Glutamatergic neuron (in vitro differentiated cells): Measurements from ENCODE around the gene CKS1B. TPM values are rescaled to one million over a fixed set of nuclear protein-coding genes. Genes with fewer than 3 reads are reported as not detected.
A peak's percentile ranks its signal among the peaks of the same experiment; 100 is the strongest.

Experiments used
- DNase-seq: peaks from one replicate; pipeline ENCODE4 v3.0.0; 2022
- H3K27ac Mint-ChIP-seq: one replicate; pipeline ENCODE4 v1.8.0; 2020; ENCODE audit warnings: mild to moderate bottlenecking, mixed read lengths, inconsistent platforms; ENCODE audit not compliant: unreplicated experiment
- H3K27me3 Mint-ChIP-seq: one replicate; pipeline ENCODE4 v1.8.0; 2020; ENCODE audit warnings: mild to moderate bottlenecking, moderate library complexity, mixed read lengths, inconsistent platforms; ENCODE audit not compliant: unreplicated experiment
- H3K36me3 Mint-ChIP-seq: one replicate; pipeline ENCODE4 v1.8.0; 2020; ENCODE audit warnings: mild to moderate bottlenecking, mixed read lengths, inconsistent platforms; ENCODE audit not compliant: unreplicated experiment
- H3K4me1 Mint-ChIP-seq: one replicate; pipeline ENCODE4 v1.8.0; 2020; ENCODE audit warnings: mild to moderate bottlenecking, low read depth, mixed read lengths, inconsistent platforms; ENCODE audit not compliant: unreplicated experiment
- H3K4me3 Mint-ChIP-seq: one replicate; pipeline ENCODE4 v1.8.0; 2020; ENCODE audit warnings: mild to moderate bottlenecking, mixed read lengths, inconsistent platforms; ENCODE audit not compliant: unreplicated experiment
- H3K9me3 Mint-ChIP-seq: one replicate; pipeline ENCODE4 v1.8.0; 2020; ENCODE audit warnings: mild to moderate bottlenecking, moderate library complexity, mixed read lengths, inconsistent platforms; ENCODE audit not compliant: unreplicated experiment
- total RNA-seq: library from RNA; stranded (reverse); fragmentation: NEBNext Ultra II Directional; extraction: Animal tissue kit (Norgen Biotek cat#: 25700); gene quantifications from one replicate; pipeline ENCODE4 v1.2.1, GENCODE V29; 2021; ENCODE audit not compliant: unreplicated experiment
- TF ChIP-seq, protein P1 (sequence below): fragments of 200-600 bp; sonication (generic); IDR thresholded peaks from one replicate; pipeline ENCODE4 v1.5.0; 2021; ENCODE audit not compliant: partially characterized antibody, unreplicated experiment

Gene CKS1B
- total RNA-seq, 1 donor from 2014 or later, result 22.8 TPM

DNA sequence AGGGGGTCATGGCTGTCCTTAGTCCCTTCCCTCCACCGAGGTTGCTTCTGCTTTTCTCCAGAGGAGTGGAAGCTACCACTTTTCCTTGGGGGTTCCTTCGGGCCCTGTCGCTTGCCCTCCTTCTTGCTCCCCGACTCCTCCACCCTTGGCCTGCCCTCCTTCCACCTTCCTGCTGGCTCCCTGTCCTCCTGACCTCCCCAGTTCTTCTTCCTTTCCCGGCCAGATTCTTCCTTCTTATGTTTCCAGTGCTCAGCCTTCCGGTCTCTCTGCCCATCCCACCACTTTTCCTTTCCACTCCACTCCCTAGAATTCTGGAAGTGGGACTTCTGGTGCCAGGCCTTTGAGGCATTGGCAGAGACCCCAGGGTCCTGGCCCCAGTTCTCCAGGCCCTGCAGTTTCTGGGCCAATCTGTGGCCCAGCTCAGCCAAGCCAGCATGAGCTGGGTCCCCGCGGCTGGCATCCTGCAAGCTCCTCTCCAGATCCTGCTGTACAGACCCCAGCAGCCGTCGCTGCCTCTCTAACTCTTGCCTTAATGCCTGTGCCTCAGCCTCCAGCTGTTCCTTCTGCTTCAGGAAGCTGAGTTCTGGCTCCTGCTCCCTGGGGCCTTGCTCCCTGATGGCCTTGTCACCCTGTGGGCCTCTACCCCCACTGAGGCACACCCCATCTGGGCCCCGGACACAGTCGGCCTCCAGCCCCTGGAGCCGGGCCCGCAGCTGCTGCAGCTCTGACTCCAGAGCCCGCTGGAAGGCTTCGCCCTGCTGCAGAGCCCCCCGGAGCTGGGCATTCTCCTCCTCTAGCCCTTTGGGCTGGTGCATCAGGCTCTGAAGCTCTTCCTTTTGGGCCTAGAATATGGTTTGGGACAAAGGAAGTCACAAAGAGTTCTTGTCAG is 28.3 kb upstream of the CKS1B start:
- Mint-ChIP-seq H3K27me3 (peaks cover 6% of the 10 kb centered on the region), H3K9me3 (peaks cover 1% of the 10 kb centered on the region), H3K4me1 (peaks cover 10% of the 10 kb centered on the region), H3K27ac (no peak overlapping the region), H3K36me3 (no peaks in the 10 kb centered on the region), H3K4me3 (no peak overlapping the region)
- TF ChIP-seq, protein P1, sequence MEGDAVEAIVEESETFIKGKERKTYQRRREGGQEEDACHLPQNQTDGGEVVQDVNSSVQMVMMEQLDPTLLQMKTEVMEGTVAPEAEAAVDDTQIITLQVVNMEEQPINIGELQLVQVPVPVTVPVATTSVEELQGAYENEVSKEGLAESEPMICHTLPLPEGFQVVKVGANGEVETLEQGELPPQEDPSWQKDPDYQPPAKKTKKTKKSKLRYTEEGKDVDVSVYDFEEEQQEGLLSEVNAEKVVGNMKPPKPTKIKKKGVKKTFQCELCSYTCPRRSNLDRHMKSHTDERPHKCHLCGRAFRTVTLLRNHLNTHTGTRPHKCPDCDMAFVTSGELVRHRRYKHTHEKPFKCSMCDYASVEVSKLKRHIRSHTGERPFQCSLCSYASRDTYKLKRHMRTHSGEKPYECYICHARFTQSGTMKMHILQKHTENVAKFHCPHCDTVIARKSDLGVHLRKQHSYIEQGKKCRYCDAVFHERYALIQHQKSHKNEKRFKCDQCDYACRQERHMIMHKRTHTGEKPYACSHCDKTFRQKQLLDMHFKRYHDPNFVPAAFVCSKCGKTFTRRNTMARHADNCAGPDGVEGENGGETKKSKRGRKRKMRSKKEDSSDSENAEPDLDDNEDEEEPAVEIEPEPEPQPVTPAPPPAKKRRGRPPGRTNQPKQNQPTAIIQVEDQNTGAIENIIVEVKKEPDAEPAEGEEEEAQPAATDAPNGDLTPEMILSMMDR, result no peak
- DNase-seq, result no peak

DNA sequence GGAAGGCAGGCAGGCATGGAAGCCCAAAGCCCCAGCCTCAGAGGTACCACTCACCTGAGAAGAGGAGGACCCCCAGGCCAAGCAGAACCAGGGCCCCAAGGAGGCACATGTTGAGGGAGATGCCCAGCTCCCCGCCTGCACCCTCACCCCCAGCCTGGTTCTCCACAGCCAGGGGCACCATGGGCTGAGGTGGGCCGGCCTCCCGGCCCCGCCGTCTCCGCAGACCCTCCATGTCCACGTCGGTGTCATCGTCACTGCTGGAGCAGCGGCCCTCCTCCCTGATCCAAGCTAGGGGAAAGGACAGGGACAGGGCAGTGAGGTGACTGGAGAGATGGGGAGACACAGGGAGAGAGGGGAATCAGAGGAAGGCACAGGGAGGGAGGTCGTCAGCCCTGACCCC is 26.4 kb upstream of the CKS1B start:
- TF ChIP-seq, protein P1, result no peak
- Mint-ChIP-seq H3K27ac (no peak overlapping the region), H3K4me1 (peaks cover 21% of the 10 kb centered on the region), H3K4me3 (no peak overlapping the region), H3K9me3 (peaks cover 2% of the 10 kb centered on the region), H3K27me3 (peaks cover 9% of the 10 kb centered on the region), H3K36me3 (no peaks in the 10 kb centered on the region)
- DNase-seq, result no peak

DNA sequence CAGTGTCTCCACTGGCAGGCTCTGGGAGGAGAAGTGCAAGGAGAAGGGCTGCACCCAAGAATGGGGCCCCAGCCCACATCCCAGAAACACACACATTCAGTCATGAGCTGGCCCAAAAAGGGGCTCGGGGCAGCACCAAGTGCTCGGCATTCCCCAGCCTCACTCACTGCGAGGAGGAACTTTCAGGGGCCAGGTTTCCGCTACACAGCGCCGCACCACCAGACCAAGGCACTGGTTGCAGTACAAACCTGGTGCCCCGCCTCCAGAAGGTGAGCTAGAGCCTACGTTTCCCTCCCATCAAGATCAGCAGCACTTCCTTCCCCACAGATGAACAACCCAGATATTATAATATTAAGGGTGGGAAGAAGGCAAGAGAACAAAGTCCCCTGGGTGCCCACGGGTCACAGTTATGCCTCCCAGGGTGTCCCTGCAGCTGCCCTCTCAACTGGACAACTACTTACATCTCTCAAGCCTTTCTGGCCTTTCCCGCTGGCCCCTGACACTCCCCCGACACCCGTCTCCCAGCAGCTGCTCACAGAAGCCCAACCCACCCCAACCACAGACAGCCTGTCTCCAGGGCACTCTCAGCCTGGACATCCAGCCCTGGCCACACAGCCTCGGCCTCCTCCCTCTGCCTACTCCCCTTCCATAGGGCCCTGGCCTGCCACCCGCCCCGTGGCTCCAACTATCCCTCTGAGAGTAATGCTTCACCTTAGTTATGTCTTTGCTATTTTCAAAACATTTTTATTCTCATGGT is 22.4 kb upstream of the CKS1B start:
- peaks cover 45% of the 10 kb centered on the region for H3K4me1 Mint-ChIP-seq
- peaks cover 11% of the 10 kb centered on the region for H3K9me3 Mint-ChIP-seq
- peaks cover 12% of the 10 kb centered on the region for H3K27me3 Mint-ChIP-seq
- no peaks in the 10 kb centered on the region for H3K36me3 Mint-ChIP-seq
- no peak for DNase-seq
- peak overlapping the region; percentile 38 for H3K4me3 Mint-ChIP-seq
- peak overlapping the region; percentile 20 for H3K27ac Mint-ChIP-seq
- TF ChIP-seq, protein P1, result no peak

DNA sequence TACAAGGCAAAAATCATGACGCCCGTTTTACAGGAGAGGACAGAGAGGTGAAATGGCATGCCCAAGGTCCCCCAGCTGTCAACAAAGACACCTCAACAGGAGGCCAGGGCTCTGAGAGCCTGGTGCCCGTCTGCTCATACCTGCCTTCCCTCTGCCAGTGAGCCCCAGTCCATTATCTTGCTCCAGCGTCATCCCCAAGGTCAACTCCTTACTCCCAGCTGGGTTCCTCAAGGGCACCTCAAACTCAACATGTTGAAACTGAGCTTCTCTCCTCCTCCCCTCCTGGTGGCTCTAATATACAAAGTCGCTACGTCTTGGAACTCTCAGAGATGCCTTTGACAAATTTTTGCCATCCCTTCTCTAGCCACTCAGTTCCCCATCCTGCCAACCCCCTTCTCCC is 21.8 kb upstream of the CKS1B start:
- Mint-ChIP-seq H3K4me3 (peak overlapping the region; percentile 17), H3K27me3 (peaks cover 12% of the 10 kb centered on the region), H3K27ac (peak overlapping the region; percentile 20), H3K36me3 (no peaks in the 10 kb centered on the region), H3K4me1 (peaks cover 48% of the 10 kb centered on the region), H3K9me3 (peaks cover 11% of the 10 kb centered on the region)
- TF ChIP-seq, protein P1, result no peak
- DNase-seq, result no peak
